ENCODE results near the gene BAX. TPM values are rescaled to one million over a fixed set of nuclear protein-coding genes. Genes with fewer than 3 reads are reported as not detected.

Gene BAX
- total RNA-seq, 1 experiment from 2014 or later, result 107 TPM

DNA sequence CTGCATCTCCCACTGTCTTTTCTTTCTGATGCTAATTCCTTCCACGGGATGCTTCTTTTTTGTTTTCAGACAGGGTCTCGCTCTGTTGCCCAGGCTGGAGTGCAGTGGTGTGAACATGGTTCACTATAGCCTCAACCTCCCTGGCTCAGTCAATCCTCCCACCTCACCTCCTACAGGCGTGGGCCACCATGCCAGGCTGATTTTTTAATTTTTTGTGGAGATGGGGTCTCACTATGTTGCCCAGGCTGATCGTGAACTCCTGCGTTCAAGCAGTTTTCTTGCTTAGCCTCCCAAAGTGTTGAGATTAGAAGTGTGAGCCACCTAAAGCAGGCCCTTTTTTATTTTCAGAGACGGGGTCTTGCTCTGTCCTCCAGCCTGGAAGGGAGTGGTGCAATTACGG is 33.6 kb downstream of the BAX start:
- no peaks in the 10 kb centered on the region for H3K9me3 ChIP-seq
- ChIA-PET POLR2A (no interaction called here), CTCF (no interaction called here)
- no TSS peak for BruUV-seq (replicated peaks)
- Mint-ChIP-seq H3K9me3 (ENCODE audit: unreplicated experiment) (no peaks in the 10 kb centered on the region), H3K27ac (ENCODE audit: unreplicated experiment) (peak overlapping the region; percentile 14), H3K4me3 (ENCODE audit: unreplicated experiment) (no peak overlapping the region), H3K4me1 (ENCODE audit: low read depth, unreplicated experiment) (peaks cover 23% of the 10 kb centered on the region), H3K36me3 (ENCODE audit: insufficient read depth, unreplicated experiment) (peaks cover 77% of the 10 kb centered on the region), H3K27me3 (ENCODE audit: insufficient read depth, unreplicated experiment) (no peaks in the 10 kb centered on the region)
- peaks cover 5% of the 10 kb centered on the region; the same call in 1 of the 2 replicates for H3K36me3 ChIP-seq (ENCODE audit: control insufficient read depth, insufficient read depth, low read length)
- no peak overlapping the region for H3K4me3 ChIP-seq (ENCODE audit: low read depth, low read length)
- no peak for TF ChIP-seq CTCF (IDR thresholded peaks at IDR 0.05; ENCODE audit: insufficient read depth in 1 of 2, low read depth in 1 of 2, low read length in 1 of 2, severe bottlenecking in 1 of 2, unreplicated experiment in 1 of 2)
- intact Hi-C loops (cut with micrococcal nuclease; ENCODE audit: unreplicated experiment), result no loop called here
- H3K4me1 ChIP-seq, result peaks cover 13% of the 10 kb centered on the region; the same call in 1 of the 2 replicates
- H3K27me3 ChIP-seq (replicated peaks; ENCODE audit: control insufficient read depth, insufficient read depth, low read length), result no peaks in the 10 kb centered on the region
- DNase-seq, result no peak

DNA sequence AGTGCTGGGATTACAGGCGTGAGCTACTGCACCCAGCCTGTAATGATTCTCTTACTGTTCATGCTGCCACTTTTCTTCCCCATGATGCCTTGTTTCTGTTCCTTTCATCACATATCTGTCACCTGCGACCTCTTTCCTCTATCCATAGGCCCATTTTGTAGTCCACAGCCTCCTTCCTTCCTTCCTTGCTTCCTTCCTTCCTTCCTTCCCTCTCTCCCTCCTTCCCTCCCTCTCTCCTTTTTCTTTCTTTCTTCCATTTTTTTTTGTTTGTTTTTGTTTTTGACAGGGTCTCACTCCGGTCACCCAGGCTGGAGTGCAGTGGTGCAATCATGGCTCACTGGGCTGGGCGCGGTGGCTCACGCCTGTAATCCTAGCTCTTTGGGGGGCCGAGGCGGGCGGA is 34.2 kb downstream of the BAX start:
- H3K27me3 ChIP-seq (replicated peaks; ENCODE audit: control insufficient read depth, insufficient read depth, low read length), result no peaks in the 10 kb centered on the region
- H3K4me1 Mint-ChIP-seq (ENCODE audit: low read depth, unreplicated experiment), result peaks cover 23% of the 10 kb centered on the region
- ChIA-PET POLR2A (interaction anchor here (1.4 kb wide), 1 partner anchor 25 kb away, joined by 3 read pairs; no protein-coding TSS in a partner anchor), CTCF (no interaction called here)
- no peaks in the 10 kb centered on the region for H3K9me3 Mint-ChIP-seq (ENCODE audit: unreplicated experiment)
- DNase-seq, result no peak
- peaks cover 77% of the 10 kb centered on the region for H3K36me3 Mint-ChIP-seq (ENCODE audit: insufficient read depth, unreplicated experiment)
- H3K27ac Mint-ChIP-seq (ENCODE audit: unreplicated experiment), result peak overlapping the region; percentile 65
- peaks cover 5% of the 10 kb centered on the region; the same call in 1 of the 2 replicates for H3K36me3 ChIP-seq (ENCODE audit: control insufficient read depth, insufficient read depth, low read length)
- H3K27me3 Mint-ChIP-seq (ENCODE audit: insufficient read depth, unreplicated experiment), result no peaks in the 10 kb centered on the region
- intact Hi-C loops (cut with micrococcal nuclease; ENCODE audit: unreplicated experiment), result no loop called here
- no peak overlapping the region for H3K4me3 Mint-ChIP-seq (ENCODE audit: unreplicated experiment)
- H3K4me1 ChIP-seq, result peaks cover 13% of the 10 kb centered on the region; the same call in 1 of the 2 replicates
- H3K4me3 ChIP-seq (ENCODE audit: low read depth, low read length), result no peak overlapping the region
- H3K9me3 ChIP-seq, result no peaks in the 10 kb centered on the region
- BruUV-seq (replicated peaks), result no TSS peak
- no peak for TF ChIP-seq CTCF (IDR thresholded peaks at IDR 0.05; ENCODE audit: insufficient read depth in 1 of 2, low read depth in 1 of 2, low read length in 1 of 2, severe bottlenecking in 1 of 2, unreplicated experiment in 1 of 2)

GRCh38 chr19:48989701-48990291 is 35.1 kb downstream of the BAX start:
- H3K4me1 Mint-ChIP-seq (ENCODE audit: low read depth, unreplicated experiment), result peaks cover 25% of the 10 kb centered on the region
- intact Hi-C loops (cut with micrococcal nuclease; ENCODE audit: unreplicated experiment), result loop anchor here (5.0 to 10.0 kb wide), 2 partner anchors 83 to 235 kb away; partner anchors contain the start of gene KCNA7
- Histone ChIP-seq H3K27me3 (replicated peaks; ENCODE audit: control insufficient read depth, insufficient read depth, low read length) (no peaks in the 10 kb centered on the region), H3K36me3 (ENCODE audit: control insufficient read depth, insufficient read depth, low read length) (peaks cover 5% of the 10 kb centered on the region; the same call in 1 of the 2 replicates), H3K4me1 (peaks cover 13% of the 10 kb centered on the region; the same call in 1 of the 2 replicates), H3K9me3 (no peaks in the 10 kb centered on the region), H3K4me3 (ENCODE audit: low read depth, low read length) (no peak overlapping the region)
- no peaks in the 10 kb centered on the region for H3K9me3 Mint-ChIP-seq (ENCODE audit: unreplicated experiment)
- no peak for TF ChIP-seq CTCF (IDR thresholded peaks at IDR 0.05; ENCODE audit: insufficient read depth in 1 of 2, low read depth in 1 of 2, low read length in 1 of 2, severe bottlenecking in 1 of 2, unreplicated experiment in 1 of 2)
- H3K36me3 Mint-ChIP-seq (ENCODE audit: insufficient read depth, unreplicated experiment), result peaks cover 78% of the 10 kb centered on the region
- POLR2A ChIA-PET, result interaction anchor here (0.6 to 1.4 kb wide), 2 partner anchors 26 to 180 kb away, joined by 3 read pairs; no protein-coding TSS in a partner anchor
- peak overlapping the region; percentile 65 for H3K27ac Mint-ChIP-seq (ENCODE audit: unreplicated experiment)
- peak; percentile 51 to 72 for DNase-seq
- no peaks in the 10 kb centered on the region for H3K27me3 Mint-ChIP-seq (ENCODE audit: insufficient read depth, unreplicated experiment)
- H3K4me3 Mint-ChIP-seq (ENCODE audit: unreplicated experiment), result peak overlapping the region; percentile 5
- CTCF ChIA-PET, result no interaction called here
- no TSS peak for BruUV-seq (replicated peaks)

All from Caco-2 (cell line).